Stimulated activated CD4-positive, alpha-beta T cell treated with anti-CD3 and anti-CD28 coated beads, Interleukin-12 subunit alpha, Interleukin-12 subunit beta, amount 100 ng/mL, for 4 hours (primary cell): ENCODE data around the gene FUOM.
"Not testable (repeated sequence)": the region's sequence is repeated elsewhere in the genome, so short reads cannot be mapped to it uniquely, and the experiment has no call there.

ENCODE experiments used
- DNase-seq: peaks from one replicate; pipeline ENCODE4 v3.0.0-alpha.2; 2020

Gene FUOM

GRCh38 chr10:133327651-133328357, 30.0 kb downstream of the FUOM start:
- no peak for DNase-seq

GRCh38 chr10:133326745-133327650, 30.8 kb downstream of the FUOM start:
- DNase-seq, result no peak

DNA sequence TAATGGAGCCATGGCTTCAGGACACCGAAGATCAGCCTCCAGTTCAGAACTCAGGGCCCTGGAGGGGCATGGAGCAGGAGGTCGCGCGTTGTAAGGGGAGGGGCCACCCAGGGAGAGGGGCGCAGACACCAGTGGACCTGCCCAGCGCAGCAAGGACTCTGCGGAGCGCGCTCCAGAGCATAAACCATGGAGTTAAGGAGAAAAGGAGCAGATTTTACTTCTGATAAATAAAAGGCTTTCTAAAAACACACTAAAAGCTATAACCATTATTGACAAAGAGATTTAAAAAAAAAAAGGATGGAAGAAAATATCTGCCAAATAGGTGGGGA, 31.6 kb downstream of the FUOM start:
- no peak for DNase-seq

GRCh38 chr10:133325440-133326222, 32.2 kb downstream of the FUOM start:
- no peak for DNase-seq

DNA sequence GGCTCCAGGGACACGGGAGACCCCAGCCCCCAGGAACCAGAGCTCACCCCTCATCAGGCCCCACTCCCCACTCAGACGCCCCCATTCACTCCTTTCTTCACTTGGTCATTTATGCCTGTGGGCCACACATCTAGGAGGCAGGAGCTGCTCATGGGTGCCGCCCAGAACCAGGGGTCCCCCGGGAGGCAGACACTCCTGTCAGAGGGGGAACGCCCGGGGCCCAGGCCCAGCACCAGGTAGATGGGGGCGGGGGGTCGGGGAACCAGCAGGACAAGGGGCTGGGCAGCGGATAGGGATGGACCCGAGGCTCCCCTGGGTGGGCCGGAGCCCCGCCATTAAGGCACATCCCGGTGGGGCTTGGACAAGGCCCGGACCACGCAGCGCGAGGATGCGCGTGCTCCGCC, 33.0 kb downstream of the FUOM start:
- no peak for DNase-seq

DNA sequence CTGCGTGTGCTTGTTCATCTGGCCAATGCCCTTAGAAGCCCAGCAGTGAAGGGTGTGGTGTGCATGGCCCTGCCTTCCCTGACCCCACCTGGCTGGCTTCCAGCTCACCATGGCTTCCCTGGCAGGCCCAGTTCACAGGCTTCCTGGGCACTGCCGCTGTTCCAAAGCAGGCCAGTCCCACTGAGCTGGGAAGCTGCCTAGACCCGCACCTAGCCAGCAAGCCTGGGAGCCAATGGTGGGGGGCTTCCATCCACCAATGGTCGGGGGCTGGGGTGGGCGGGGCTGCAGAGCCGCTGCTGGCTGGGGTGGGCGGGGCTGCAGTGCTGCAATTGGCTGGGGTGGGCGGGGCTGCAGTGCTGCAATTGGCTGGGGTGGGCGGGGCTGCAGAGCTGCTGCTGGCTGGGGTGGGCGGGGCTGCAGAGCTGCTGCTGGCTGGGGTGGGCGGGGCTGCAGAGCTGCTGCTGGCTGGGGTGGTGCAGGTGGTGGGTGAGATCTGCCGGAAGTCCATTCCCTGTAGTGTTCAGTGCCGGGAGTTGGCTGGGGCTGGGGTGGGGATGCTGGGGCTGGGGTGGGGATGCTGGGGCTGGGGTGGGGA, 33.5 kb downstream of the FUOM start:
- DNase-seq, result peak; percentile 53

- DNase-seq, result not testable (repeated sequence)
These were observed 35.6 kb downstream of the FUOM start for GRCh38 chr10:133322064-133322709.

DNA sequence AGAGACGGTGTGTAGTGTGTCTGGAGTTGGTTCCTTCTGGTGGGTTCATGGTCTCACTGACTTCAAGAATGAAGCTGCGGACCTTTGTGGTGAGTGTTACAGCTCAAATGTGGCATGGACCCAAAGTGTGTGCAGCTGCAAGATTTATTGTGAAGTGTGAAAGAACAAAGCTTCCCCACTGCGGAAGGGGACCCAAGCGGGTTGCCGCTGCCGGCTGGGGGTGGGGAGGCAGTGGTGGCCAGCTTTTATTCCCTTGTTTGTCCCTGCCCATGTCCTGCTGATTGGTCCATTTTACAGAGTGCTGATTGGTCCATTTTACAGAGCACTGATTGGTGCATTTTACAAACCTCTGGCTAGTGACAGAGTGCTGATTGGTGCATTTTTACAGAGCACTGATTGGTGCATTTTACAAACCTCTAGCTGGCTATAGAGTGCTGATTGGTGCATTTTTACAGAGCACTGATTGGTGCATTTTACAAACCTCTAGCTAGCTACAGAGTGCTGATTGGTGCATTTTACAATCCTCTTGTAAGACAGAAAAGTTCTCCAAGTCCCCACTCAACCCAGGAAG, 36.9 kb downstream of the FUOM start:
- DNase-seq, result not testable (repeated sequence)

DNA sequence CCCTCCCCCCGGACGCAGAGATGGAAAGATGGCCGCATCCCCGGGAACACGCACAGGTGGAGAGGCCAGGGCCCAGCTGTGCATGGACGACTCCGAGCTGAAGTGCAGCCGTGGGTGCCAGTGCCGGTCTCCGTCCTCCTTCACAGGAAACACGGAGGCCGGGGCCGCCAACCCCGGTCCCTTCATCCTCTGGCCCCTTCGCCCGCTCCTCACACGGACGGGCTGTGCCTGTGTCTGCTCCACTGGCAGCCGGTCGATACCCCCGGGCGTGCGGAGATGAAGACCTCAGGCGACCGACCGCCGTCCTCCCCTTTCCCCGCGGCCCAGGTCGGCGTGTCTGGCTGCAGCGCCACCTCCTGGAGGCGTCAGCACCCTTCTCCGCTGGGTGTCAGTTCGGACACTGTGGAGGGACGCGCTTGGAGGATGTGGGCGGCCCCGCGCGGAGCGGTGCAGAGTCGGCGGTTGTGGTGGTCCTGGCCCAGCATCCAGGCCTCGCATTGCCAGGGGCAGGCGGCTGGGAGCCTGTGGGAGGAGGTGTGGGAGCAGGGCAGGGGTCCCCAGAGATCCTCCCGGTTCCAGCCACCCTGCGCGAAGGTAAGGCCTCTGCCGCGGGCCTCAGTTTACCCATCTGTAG, 39.2 kb downstream of the FUOM start:
- peak; percentile 61 for DNase-seq

GRCh38 chr10:133316732-133317131, 41.1 kb downstream of the FUOM start:
- no peak for DNase-seq

DNA sequence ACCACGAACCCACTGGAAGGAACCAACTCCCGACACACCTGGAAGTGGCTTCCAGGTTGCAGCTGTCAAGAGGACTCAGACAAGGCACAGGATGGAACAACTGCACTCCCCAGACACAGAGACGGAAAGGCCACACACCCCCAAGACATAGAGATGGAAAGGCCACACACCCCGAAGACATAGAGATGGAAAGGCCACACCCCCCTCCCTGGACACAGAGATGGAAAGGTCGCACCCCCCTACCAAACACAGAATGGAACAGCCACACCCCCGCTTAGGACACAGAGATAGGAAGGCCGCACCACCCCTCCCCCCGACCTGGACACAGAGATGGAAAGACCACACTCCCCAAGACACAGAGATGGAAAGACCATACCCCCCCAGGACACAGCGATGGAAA, 41.6 kb downstream of the FUOM start:
- DNase-seq, result no peak

- DNase-seq, result no peak
These were observed 42.0 kb downstream of the FUOM start for GRCh38 chr10:133315847-133316246.

DNA sequence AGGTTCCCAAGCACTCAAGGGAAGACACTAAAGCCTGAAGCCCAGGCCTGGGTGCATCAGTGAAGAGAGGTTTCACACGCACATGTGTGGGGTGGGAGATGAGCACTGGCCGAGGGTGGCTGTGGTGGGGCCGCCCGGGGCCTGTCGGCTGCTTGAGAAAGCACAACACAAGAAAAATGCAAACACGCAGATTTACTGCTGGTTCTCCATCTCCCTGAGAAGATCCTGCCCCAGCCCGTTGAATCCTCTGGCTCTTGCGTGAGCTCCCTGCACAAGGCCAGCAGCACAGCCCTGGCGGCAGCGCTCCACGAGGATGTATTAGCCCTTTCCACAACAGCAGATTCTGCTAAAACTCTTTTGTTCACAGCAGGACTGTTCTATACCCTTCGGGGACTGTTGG, 42.9 kb downstream of the FUOM start:
- DNase-seq, result no peak

GRCh38 chr10:133313192-133313591, 44.6 kb downstream of the FUOM start:
- DNase-seq, result no peak

DNA sequence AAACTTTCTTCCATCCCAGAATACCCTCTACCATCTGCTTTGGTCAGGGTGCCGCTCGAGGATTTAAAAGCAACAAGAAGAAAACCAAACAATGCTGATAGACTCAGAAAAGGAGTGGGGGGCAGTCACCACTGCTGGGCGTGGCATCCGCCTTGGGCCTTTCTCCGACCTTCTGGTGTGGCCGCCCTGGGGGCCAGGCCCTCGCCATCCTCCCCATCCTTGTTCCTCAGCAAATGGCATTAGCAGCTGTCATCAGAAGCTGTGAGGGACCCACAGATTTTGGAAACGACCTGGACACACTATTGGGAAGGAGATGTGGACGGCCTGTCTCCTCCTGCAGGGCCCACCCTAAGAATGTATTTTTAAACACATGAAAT, 45.1 kb downstream of the FUOM start:
- no peak for DNase-seq

DNA sequence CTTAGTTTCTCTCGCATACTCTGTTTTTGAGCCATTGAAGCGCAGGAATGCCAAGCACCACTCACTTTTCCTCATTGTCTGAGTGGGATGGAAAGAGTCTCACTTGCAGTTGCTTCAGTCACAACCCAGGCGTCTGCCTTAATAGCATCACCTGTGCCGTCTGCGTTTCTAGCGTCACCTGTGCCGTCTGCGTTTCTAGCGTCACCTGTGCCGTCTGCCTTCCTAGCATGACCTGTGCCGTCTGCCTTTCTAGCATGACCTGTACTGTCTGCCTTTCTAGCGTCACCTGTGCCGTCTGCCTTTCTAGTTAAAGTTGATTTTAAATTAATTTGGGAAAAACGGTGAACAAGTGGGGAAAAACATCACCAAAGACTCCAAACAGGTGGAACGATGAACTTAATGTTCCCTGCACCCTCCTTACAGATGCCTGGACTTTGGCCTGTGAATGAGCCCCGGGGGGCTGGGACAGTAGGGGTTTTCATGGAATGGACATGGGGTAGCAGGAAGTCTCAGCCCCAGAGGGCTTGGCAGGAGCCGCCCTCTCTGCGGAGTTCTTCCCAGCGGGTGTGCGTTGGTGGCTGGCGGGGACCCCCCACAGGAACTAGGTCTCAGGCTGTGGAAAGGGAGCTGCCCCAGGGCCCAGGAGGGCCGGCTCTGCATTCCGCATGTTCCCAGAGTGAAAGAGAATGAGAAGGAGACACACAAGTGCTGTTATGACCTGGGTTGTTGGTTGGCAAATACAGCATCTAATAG, 45.6 kb downstream of the FUOM start:
- no peak for DNase-seq

GRCh38 chr10:133311570-133311969, 46.2 kb downstream of the FUOM start:
- no peak for DNase-seq

DNA sequence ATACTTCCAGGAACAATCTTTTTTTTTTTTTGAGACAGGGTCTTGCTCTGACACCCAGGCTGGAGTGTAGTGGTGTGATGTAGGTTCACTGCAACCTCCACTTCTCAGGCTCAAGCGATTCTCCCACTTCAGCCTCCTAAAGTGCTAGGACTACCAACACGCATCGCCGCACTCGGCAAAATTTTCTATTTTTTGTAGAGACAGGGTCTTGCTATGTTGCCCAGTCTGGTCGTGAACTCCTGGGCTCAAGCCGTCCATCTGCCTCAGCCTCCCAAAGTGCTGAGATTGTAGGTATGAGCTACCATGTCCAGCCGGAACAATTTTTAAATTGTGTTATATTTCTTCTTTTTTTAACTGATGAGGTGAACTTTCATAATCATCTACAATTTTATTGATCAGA, 47.0 kb downstream of the FUOM start:
- DNase-seq, result no peak

- no peak for DNase-seq
These were observed 47.4 kb downstream of the FUOM start for GRCh38 chr10:133310399-133310755.

GRCh38 chr10:133309720-133310398, 48.0 kb downstream of the FUOM start:
- no peak for DNase-seq
